HepG2 (cell line): ENCODE results near the gene ATP5F1E. TPM values are rescaled to one million over a fixed set of nuclear protein-coding genes. Genes with fewer than 3 reads are reported as not detected.

Source experiments
- AGO2 ChIP-seq: fragments of 200-400 bp; formaldehyde crosslinking; optimal IDR thresholded peaks from 2 replicates; pipeline ENCODE3; 2017; ENCODE audit warnings: mild to moderate bottlenecking, low read depth, low read length, moderate library complexity
- CBX1 ChIP-seq: IDR thresholded peaks from one replicate; pipeline ENCODE4 v1.6.1; 2016; ENCODE audit warnings: antibody characterized with exemption, low read depth
- CREB3 ChIP-seq: sonication (generic); formaldehyde crosslinking; IDR thresholded peaks from 2 replicates; pipeline ENCODE4 v1.5.0; 2020; ENCODE audit warnings: missing genetic modification reagents
- MXI1 ChIP-seq: IDR thresholded peaks from 3 replicates; pipeline ENCODE4 v1.6.1; 2012; ENCODE audit warnings: low read depth, low read length, inconsistent platforms, borderline replicate concordance
- PAF1 ChIP-seq: IDR thresholded peaks from 2 replicates; pipeline ENCODE4 v1.6.1; 2016; ENCODE audit warnings: missing genetic modification reagents, missing compliant biosample characterization
- PAWR ChIP-seq: sonication (generic); formaldehyde crosslinking; IDR thresholded peaks from 2 replicates; pipeline ENCODE4 v1.4.0; 2020; ENCODE audit warnings: missing genetic modification reagents, mild to moderate bottlenecking, borderline replicate concordance
- PAX8 ChIP-seq: sonication (generic); formaldehyde crosslinking; IDR thresholded peaks from 2 replicates; pipeline ENCODE4 v1.8.0; 2022; ENCODE audit warnings: mild to moderate bottlenecking, missing genetic modification reagents, borderline replicate concordance
- PREB ChIP-seq: sonication (generic); formaldehyde crosslinking; IDR thresholded peaks from 2 replicates; pipeline ENCODE4 v1.4.0; 2020; ENCODE audit warnings: missing genetic modification reagents
- RBM22 ChIP-seq: fragments of 200-400 bp; formaldehyde crosslinking; optimal IDR thresholded peaks from 2 replicates; pipeline ENCODE3; 2017; ENCODE audit warnings: mild to moderate bottlenecking, low read length, moderate library complexity
- SRF ChIP-seq: IDR thresholded peaks from 2 replicates; pipeline ENCODE4 v1.6.1; 2011; ENCODE audit warnings: mild to moderate bottlenecking, low read depth, low read length, moderate library complexity
- SRY ChIP-seq: sonication (generic); formaldehyde crosslinking; IDR thresholded peaks from 2 replicates; pipeline ENCODE4 v1.8.0; 2022; ENCODE audit warnings: mild to moderate bottlenecking, missing genetic modification reagents
- TAF1 ChIP-seq: sonication (generic); formaldehyde crosslinking; IDR thresholded peaks from 2 replicates; pipeline ENCODE4 v1.4.0; 2020; ENCODE audit warnings: missing genetic modification reagents
- ZNF276 ChIP-seq: sonication (generic); formaldehyde crosslinking; IDR thresholded peaks from 2 replicates; pipeline ENCODE4 v1.4.0; 2020; ENCODE audit warnings: mild to moderate bottlenecking, low read depth, missing genetic modification reagents
- ZNF646 ChIP-seq: sonication (generic); formaldehyde crosslinking; IDR thresholded peaks from 2 replicates; pipeline ENCODE4 v1.9.0; 2021; ENCODE audit warnings: mild to moderate bottlenecking, missing genetic modification reagents
- ZNF724P ChIP-seq: sonication (generic); formaldehyde crosslinking; IDR thresholded peaks from 2 replicates; pipeline ENCODE4 v1.8.0; 2022; ENCODE audit warnings: missing genetic modification reagents, borderline replicate concordance
- ZNF770 ChIP-seq: sonication (generic); formaldehyde crosslinking; IDR thresholded peaks from 2 replicates; pipeline ENCODE4 v1.5.0; 2020; ENCODE audit warnings: mild to moderate bottlenecking, missing genetic modification reagents
- polyA plus RNA-seq, 8 experiments: library from polyadenylated mRNA; depleted of rRNA in 3 of 8; stranded (reverse) in 7 of 8; unstranded in 1 of 8; fragments of >200 nt; fragmentation: Illumina TruSeq in 4 of 8; extraction: Trizol in 4 of 8; gene quantifications; 2 replicates each; pipeline versions ENCODE4 v1.2.1 to v1.2.3, GENCODE V29; 2011 to 2016; ENCODE audit warnings: low read depth in 4 of 8, missing spikeins in 1 of 8, mixed read lengths in 1 of 8; ENCODE audit not compliant: insufficient read depth in 1 of 8
- total RNA-seq, 5 experiments: library from RNA; depleted of rRNA; stranded (reverse); fragments of >200 nt; fragmentation: Illumina TruSeq; extraction: Trizol; gene quantifications; 2 replicates each; pipeline ENCODE4 v1.2.3, GENCODE V29; 2016; ENCODE audit warnings: low read depth in 1 of 5

The ATP5F1E gene
- total and polyA plus RNA-seq, 2 of the 13 experiments (the other 11 are each of a cell fraction or from before 2014, with no cell fraction given) = 121 to 134 TPM

GRCh38 chr20:59010321-59010994 is 21.7 kb downstream of the ATP5F1E start (continued):
- TF ChIP-seq TAF1 (CRISPR knock-in tag) (no peak), ZNF276 (no peak), SRF (no peak), PAWR (no peak), ZNF770 (CRISPR knock-in tag) (no peak), AGO2 (no peak), PREB (CRISPR knock-in tag) (no peak), PAF1 (CRISPR knock-in tag) (no peak), SRY (CRISPR knock-in tag) (no peak), MXI1 (no peak), CBX1 (peak; percentile 83), CREB3 (CRISPR knock-in tag) (no peak), PAX8 (CRISPR knock-in tag) (no peak), RBM22 (no peak), ZNF646 (no peak), ZNF724P (CRISPR knock-in tag) (no peak)
